ENCODE data around the gene ZNF142.
A peak's percentile ranks its signal among the peaks of the same experiment; 100 is the strongest.

ZNF142 gene

DNA sequence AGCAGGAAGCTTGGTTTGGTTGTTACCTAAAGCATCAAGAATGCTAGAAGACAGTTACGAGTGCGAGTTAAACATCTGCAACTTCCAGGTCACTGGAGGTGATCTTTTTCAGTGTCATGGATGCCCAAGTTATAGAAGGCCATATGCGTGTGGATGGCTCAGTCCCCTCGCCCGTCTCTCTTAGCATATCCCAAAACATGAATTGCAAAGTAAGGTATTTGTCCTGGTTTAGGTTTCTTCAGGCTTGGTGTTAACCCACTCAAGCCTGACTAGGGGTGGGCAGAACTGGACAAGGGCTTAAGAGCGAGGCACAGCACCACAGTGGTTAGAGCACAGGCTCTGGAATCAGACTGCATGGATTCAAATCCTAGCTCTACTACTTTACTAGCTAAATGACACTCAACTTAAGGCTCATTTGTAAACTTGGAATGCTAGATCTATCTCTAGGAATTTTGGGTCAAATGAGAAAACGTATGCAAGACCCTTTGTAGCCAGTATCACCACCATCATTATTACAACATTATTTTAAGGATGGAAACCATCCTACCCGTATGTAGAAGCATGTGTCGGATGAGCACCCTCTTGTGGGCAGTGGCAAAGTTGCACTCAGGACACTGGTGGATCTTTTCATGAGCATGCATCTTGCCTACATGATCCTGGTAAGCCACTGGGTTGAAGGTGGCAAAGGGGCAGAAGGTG, 11.2 kb downstream of the ZNF142 start:
- TF ChIP-seq, protein P1, sequence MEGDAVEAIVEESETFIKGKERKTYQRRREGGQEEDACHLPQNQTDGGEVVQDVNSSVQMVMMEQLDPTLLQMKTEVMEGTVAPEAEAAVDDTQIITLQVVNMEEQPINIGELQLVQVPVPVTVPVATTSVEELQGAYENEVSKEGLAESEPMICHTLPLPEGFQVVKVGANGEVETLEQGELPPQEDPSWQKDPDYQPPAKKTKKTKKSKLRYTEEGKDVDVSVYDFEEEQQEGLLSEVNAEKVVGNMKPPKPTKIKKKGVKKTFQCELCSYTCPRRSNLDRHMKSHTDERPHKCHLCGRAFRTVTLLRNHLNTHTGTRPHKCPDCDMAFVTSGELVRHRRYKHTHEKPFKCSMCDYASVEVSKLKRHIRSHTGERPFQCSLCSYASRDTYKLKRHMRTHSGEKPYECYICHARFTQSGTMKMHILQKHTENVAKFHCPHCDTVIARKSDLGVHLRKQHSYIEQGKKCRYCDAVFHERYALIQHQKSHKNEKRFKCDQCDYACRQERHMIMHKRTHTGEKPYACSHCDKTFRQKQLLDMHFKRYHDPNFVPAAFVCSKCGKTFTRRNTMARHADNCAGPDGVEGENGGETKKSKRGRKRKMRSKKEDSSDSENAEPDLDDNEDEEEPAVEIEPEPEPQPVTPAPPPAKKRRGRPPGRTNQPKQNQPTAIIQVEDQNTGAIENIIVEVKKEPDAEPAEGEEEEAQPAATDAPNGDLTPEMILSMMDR (IDR thresholded peaks at IDR 0.05) = peak; percentile 89
- TF ChIP-seq ZFX (IDR thresholded peaks at IDR 0.05; ENCODE audit: borderline replicate concordance) = no peak
- no peak overlapping the region for H3K27ac ChIP-seq

DNA sequence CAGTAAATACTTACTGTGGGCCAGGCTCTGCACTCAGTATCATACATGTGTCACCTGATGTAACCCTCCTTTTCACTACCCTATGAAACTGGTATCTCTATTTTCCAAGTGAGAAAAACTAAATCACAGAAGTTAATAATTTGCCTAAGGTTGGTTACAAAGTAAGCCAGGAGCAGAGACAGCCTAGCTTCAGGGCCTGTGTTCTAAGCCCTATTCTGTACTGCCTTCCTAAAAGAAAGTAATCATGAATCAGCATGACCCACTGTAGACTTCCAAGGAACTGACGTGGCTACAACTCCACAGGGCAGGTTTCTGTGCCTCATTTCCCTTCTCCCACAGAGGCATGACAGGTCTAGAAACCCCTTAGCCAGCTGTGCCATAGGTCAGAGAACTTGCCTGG, 14.3 kb downstream of the ZNF142 start:
- TF ChIP-seq, protein P1 (IDR thresholded peaks at IDR 0.05) = no peak
- TF ChIP-seq ZFX (IDR thresholded peaks at IDR 0.05; ENCODE audit: borderline replicate concordance) = no peak
- H3K27ac ChIP-seq = no peak overlapping the region

DNA sequence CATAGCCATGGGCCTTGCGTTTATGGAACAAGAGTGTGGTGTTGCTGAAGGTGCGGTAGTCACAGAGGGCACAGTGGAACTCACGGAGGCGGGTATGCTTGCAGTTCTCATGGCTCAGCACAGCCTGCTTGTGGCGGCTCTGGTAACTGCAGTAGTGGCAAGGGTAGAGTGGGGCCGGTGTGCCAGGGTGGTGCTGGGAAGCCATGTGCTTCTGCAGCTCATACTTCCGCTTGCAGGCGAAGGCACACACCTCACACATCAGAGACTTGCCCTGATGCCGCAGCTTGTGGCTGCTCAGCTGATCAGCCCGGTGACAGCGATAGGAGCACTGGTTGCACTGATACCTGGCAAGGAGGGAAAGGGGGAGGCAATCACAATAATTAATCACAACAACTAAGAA, 14.7 kb downstream of the ZNF142 start:
- H3K27ac ChIP-seq = no peak overlapping the region
- TF ChIP-seq, protein P1 (IDR thresholded peaks at IDR 0.05) = no peak
- no peak for TF ChIP-seq ZFX (IDR thresholded peaks at IDR 0.05; ENCODE audit: borderline replicate concordance)

DNA sequence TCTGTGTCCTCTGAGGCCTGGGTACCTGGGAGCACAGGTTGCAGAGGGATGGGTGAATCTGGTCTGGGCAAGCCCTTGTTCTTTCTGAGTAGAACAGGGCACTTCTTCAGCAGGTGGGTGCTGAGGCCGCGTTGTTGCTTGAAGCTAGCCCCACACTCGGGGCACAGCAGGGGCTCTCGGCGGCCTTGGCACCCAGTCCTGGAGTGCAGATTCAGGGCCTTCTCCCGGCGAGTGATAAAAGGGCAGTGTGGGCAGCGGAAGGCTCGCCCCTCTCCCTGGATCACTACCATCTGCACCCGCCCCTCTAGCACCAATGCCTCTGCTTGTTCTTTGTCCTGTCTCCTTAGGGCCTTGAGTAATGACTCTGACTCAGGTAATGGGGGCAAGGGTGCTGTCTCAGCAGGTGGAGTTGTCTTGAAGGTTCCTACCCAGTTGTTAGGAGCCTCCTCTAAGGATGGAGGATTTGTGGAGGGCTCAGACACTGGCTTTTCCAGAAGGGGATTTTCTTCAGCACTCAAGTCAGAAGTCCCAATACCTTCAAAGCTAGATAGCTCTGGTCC, 15.6 kb downstream of the ZNF142 start:
- no peak overlapping the region for H3K27ac ChIP-seq
- no peak for TF ChIP-seq ZFX (IDR thresholded peaks at IDR 0.05; ENCODE audit: borderline replicate concordance)
- TF ChIP-seq, protein P1 (IDR thresholded peaks at IDR 0.05) = no peak

DNA sequence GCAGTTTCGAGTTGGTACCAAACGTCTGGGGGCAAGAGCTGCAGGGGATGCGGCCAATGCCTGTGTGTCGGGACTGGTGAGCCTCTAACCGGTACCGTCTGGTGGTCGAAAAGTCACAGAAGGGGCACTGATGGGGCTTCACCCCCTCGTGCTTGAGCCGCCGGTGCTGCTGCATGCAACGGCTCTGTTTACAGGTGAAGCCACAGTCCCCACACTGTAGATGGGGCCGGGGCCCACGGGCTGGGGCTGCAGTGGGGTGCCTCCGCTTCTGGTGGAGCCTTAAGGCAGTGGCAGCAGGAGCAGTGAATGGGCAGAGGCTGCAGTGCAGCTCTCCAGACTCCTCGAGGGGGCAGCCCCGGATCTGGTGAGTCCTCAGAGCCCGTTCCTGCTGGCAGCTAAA, 16.6 kb downstream of the ZNF142 start:
- no peak overlapping the region for H3K27ac ChIP-seq
- no peak for TF ChIP-seq ZFX (IDR thresholded peaks at IDR 0.05; ENCODE audit: borderline replicate concordance)
- TF ChIP-seq, protein P1 (IDR thresholded peaks at IDR 0.05) = no peak

DNA sequence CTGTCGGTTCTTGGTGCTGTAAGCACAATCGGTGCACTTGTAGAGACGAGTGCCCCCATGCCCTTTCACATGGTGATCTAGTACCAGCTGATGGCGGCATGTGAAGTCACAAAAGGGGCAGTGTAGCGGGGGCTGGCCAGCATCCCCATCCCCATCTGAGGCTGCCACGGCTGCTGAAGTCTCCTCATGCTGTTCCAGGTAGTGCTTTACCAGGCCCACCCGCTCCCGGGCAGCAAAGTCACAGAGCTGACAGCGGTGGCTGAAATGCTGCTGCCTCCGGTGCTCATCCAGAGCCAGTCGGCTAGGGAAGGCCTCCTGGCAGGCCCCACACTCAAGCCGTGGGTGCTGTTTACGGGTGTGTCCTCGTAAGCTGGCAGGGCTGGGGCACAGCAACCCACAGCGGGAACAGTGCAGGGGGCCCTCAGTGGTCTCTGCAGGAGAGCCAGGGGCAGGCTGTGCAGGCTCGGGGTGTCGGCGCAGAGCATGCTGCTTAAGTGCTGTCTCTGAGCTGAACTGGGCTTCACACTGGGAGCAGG, 17.2 kb downstream of the ZNF142 start:
- no peak overlapping the region for H3K27ac ChIP-seq
- TF ChIP-seq, protein P1 (IDR thresholded peaks at IDR 0.05) = no peak
- no peak for TF ChIP-seq ZFX (IDR thresholded peaks at IDR 0.05; ENCODE audit: borderline replicate concordance)

DNA sequence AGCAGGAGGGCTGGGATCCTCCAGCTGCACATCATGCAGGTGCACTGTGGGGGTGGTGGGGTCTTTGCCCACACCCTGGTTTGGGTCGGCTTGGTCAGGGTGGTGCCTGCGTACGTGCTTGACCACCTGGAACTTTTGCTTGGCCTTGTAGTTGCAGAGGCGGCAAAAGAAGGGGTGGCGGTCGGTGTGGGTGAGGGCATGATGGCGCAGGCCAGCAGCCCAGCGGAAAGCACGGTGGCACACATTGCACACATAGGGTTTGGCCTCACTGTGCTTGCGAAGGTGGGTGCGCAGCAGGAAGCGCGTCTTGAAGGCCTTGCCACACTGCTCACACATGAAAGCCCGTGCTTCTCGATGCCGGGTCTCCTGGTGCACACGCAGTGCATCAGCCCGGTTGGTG, 21.1 kb downstream of the ZNF142 start:
- H3K27ac ChIP-seq = no peak overlapping the region
- TF ChIP-seq ZFX (IDR thresholded peaks at IDR 0.05; ENCODE audit: borderline replicate concordance) = no peak
- TF ChIP-seq, protein P1 (IDR thresholded peaks at IDR 0.05) = no peak

All from 22Rv1 (cell line).